ENCODE data around the gene KIR3DL1.
"Not testable (repeated sequence)": the region's sequence is repeated elsewhere in the genome, so short reads cannot be mapped to it uniquely, and the experiment has no call there.

DNA sequence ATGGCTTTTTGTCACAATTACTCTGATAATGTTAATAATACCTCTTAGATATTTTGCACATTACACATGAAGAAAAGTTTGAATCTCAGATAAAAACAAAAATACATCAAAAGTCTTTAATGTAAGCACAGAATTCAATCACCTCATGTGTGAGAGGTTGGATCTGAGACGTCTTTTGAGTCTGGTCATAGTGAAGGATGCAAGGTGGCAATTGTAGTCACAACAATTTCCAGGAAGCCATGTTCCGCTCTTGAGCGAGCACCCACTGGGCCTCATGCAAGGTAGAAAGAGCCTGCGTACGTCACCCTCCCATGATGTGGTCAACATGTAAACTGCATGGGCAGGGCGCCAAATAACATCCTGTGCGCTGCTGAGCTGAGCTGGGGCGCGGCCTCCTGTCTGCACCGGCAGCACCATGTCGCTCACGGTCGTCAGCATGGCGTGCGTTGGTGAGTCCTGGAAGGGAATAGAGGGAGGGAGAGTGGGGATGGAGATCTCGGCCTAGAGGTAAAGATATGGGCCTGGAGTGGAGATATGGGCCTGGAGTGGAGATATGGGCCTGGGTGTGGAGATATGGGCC lies 33.9 kb downstream of the KIR3DL1 start, which contains the start of gene KIR3DL2:
- TF ChIP-seq, protein P1, sequence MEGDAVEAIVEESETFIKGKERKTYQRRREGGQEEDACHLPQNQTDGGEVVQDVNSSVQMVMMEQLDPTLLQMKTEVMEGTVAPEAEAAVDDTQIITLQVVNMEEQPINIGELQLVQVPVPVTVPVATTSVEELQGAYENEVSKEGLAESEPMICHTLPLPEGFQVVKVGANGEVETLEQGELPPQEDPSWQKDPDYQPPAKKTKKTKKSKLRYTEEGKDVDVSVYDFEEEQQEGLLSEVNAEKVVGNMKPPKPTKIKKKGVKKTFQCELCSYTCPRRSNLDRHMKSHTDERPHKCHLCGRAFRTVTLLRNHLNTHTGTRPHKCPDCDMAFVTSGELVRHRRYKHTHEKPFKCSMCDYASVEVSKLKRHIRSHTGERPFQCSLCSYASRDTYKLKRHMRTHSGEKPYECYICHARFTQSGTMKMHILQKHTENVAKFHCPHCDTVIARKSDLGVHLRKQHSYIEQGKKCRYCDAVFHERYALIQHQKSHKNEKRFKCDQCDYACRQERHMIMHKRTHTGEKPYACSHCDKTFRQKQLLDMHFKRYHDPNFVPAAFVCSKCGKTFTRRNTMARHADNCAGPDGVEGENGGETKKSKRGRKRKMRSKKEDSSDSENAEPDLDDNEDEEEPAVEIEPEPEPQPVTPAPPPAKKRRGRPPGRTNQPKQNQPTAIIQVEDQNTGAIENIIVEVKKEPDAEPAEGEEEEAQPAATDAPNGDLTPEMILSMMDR (conservative IDR thresholded peaks at IDR 0.05 in 1 of 2, IDR thresholded peaks at IDR 0.05 in 1 of 2; ENCODE audit: low read depth in 1 of 2, low read length in 2 of 2) = not testable (repeated sequence)
- not testable (repeated sequence) for TF ChIP-seq EZH2 (IDR thresholded peaks at IDR 0.05; ENCODE audit: low read length, missing control alignments)

Data from fibroblast of lung (primary cell).